NCI-H1694 treated with DMSO at 0.1 percent for 48 hours (cell line): Measurements from ENCODE around the gene SLCO4A1.

Experiments used
- DNase-seq: peaks from one replicate; lab custom pipeline; 2025; lab: John Stamatoyannopoulos, UW

Gene SLCO4A1

GRCh38 chr20:62685781-62686555 lies 43.7 kb downstream of the SLCO4A1 start:
- peak; percentile 60 for DNase-seq

GRCh38 chr20:62686869-62687830 lies 44.8 kb downstream of the SLCO4A1 start:
- DNase-seq, result no peak

- DNase-seq, result no peak
Measured at GRCh38 chr20:62688083-62688482, 45.8 kb downstream of the SLCO4A1 start.

GRCh38 chr20:62688855-62689460 lies 46.7 kb downstream of the SLCO4A1 start:
- no peak for DNase-seq

GRCh38 chr20:62689861-62690260 lies 47.6 kb downstream of the SLCO4A1 start:
- no peak for DNase-seq

- DNase-seq, result no peak
Measured at GRCh38 chr20:62690261-62690820, 48.0 kb downstream of the SLCO4A1 start.

GRCh38 chr20:62691487-62691886 lies 49.2 kb downstream of the SLCO4A1 start:
- DNase-seq, result no peak

- DNase-seq, result no peak
Measured at GRCh38 chr20:62692176-62692575, 49.9 kb downstream of the SLCO4A1 start.

GRCh38 chr20:62692801-62693523 lies 50.7 kb downstream of the SLCO4A1 start:
- DNase-seq, result no peak

GRCh38 chr20:62693524-62693922 lies 51.2 kb downstream of the SLCO4A1 start:
- DNase-seq, result no peak

- DNase-seq, result no peak
Measured at GRCh38 chr20:62694106-62694505, 51.8 kb downstream of the SLCO4A1 start.

- DNase-seq, result no peak
Measured at GRCh38 chr20:62694868-62695267, 52.6 kb downstream of the SLCO4A1 start.

GRCh38 chr20:62695448-62696414 lies 53.4 kb downstream of the SLCO4A1 start:
- DNase-seq, result no peak

- DNase-seq, result no peak
Measured at GRCh38 chr20:62696434-62696957, 54.2 kb downstream of the SLCO4A1 start.

GRCh38 chr20:62696989-62697388 lies 54.7 kb downstream of the SLCO4A1 start:
- DNase-seq, result no peak

GRCh38 chr20:62697468-62697912 lies 55.2 kb downstream of the SLCO4A1 start:
- DNase-seq, result peak; percentile 12

GRCh38 chr20:62698231-62698630 lies 55.9 kb downstream of the SLCO4A1 start:
- DNase-seq, result no peak

- no peak for DNase-seq
Measured at GRCh38 chr20:62699296-62699695, 57.0 kb downstream of the SLCO4A1 start.

GRCh38 chr20:62699741-62700140 lies 57.4 kb downstream of the SLCO4A1 start:
- DNase-seq, result no peak
